SK-N-DZ (cell line): Measurements from ENCODE around the gene USP26.
"Not testable (repeated sequence)": the region's sequence is repeated elsewhere in the genome, so short reads cannot be mapped to it uniquely, and the experiment has no call there.

ENCODE experiments used
- DNase-seq: peaks from one replicate; pipeline ENCODE4 v3.0.0-alpha.2; 2015; ENCODE audit warnings: low spot score

USP26 gene

DNA sequence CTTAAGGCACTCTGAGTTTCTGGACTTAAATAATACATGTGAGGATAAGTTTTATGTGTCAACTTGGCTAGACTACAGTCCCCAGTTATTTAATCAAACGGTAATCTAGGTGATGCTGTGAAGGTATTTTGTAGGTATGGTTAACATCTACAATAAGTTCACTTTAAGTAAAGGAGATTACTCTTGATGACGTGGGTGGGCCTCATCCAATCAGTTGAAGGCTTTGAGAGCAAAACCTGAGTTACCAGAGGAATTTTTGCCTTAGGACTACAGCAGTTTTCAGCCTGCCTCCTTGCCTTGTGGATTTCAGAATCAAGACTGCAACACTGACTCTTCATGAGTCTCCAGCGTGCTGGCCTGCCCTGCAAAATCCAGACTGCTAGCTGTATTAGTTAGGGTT is 78.7 kb downstream of the USP26 start:
- no peak for DNase-seq

DNA sequence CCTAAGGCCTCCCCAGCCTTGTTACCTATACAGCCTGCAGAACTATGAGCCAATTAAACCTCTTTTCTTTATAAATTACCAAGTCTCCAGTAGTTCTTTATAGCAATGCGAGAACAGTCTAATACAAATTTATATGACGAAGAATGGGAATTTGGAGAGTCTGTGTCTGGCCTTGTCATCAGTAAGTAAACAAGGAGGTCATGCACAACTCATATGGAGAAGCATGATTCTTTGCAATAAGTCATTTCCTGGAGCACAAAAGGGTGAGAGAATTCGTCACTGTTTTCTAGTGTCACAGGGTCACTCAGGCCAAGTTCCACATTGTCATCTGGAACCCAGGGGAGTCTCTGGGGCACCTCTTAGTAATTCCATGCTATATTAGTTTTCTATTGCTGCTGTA is 89.5 kb downstream of the USP26 start:
- DNase-seq: no peak

DNA sequence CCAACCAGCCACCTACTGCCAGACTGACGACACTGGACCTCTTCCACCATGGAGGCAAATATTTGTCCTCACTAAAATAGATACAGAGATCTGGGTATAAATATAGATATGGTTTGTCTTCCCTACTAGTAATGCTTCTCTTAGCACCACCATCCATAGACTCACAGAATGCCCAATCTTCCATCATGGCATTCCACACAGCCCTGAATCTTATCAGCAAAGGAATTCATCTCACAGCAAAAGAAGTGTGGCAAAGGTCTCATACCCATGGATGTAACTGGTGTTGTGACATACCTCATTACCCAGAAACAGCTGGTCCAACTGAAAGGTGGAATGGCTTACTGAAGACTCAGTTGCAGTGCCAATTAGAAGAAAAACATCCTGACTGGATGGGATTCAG is 91.3 kb downstream of the USP26 start:
- DNase-seq: no peak

DNA sequence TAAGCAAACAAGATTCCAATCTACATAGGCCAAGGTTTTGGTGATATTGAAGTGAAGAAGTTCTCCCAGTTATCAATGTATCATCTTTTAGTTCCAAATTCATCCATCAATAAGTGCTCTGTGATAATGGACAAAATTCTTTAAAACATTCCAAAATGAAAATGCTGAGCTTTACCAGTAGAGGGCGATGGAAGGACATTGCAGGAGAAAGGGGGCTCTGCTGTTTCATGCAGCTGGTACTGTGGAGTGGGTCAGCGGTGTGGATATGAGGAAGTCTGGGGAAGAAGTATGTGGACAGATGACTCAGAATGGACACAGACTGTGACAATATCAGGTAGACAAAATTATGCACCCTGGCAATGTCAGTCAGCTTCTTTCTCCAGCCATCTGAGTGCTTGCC is 91.9 kb downstream of the USP26 start:
- DNase-seq: peak; percentile 5

DNA sequence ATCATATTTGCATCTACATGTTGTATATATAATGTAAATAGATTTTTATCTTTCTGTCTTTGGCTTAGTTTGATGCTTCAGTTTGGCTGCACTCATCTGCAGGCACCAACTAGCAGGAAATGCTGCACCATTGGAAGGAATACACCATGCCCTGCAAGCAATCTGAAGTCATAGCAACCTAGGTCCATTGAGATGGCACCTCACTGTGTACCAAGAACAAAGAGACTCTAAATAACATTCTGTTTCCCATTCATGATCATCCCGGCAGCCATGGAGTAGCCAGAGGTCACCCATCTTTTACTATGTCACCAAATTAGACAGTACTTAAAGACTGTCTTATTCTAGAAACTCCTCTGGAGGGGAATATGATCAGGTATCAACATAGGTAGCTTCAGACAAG is 97.7 kb downstream of the USP26 start:
- no peak for DNase-seq

DNA sequence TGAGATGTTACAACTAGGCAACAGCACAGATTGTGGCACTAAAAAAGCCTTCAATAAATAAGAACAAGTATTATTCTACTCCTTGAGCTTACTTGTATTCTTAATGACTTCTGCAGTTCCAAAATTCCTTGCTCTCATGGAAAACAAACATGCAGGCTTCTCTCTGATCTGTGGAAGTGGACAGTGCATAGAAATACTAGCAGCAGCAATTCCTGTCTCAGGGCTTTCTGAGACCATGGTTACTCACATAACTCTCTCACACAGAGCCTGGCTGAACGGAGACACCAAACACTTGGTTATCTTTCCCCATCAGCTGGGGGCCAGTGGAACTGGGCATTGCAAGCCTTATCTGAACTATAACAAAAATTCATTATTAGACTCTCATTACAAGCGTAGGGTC is 106.1 kb downstream of the USP26 start:
- DNase-seq: no peak

DNA sequence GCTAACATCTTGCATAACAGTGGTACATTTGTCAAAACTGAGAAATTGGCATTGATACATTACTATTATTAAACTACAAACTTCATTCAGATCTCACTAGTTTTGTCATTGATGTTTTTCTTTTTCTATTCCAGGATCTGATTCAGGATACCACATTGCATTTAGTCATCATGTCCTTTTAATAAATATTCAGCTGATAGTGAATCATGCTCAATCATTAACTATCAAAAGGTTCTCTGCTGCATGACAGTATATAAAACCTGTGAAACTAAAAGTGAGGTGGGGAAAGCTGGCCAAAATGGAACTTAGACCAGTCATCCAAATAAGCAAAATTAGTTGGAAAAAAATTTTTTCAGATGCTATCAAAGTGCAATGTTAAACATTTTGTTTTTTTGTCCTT is 110.4 kb downstream of the USP26 start:
- DNase-seq: no peak

DNA sequence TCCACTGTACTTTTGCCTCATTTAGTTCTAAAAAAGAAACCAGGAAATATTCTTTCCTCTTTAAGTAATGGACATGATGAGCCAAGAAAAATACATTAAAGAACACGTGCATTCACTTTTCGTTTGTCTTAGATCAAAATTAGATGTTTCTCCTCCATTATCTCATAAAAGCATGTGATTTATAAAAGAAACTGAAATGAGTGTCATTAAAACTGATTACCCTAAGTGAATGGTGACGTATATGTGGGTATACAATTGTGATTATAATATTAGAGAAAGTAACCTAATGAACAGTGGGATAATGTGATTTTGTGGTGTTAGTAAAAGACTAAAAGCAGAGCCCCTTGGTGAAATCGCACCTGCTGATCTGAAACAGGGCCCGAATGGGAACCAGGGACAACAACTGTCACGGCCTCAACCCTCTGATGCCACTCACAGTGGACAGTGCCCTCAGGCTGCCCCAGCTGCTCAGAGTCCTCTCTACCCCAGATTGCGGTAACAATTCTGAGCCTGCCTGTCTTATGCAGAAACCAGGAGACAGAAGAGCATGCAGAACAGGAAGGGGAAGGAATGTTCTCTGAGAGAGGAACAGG is 112.8 kb downstream of the USP26 start:
- peak; percentile 9 for DNase-seq

DNA sequence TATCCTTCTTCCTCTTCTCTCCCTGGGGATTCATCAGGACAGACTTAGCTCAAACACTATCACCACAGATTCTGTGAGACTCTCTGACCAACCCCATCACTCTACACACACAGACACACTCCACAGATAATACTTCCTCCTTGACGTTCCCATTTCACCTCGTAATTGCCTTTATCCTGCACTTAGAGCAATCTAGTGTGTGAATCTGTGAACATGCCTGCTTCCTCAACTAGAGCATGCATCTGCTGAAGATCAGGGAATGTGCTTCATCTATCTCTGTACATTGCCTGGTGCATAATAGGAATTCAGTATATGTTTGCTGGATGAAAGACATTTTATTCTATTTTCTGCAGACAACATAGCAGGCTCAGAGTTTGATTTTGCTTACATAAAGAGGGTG is 113.4 kb downstream of the USP26 start:
- DNase-seq: peak; percentile 4

DNA sequence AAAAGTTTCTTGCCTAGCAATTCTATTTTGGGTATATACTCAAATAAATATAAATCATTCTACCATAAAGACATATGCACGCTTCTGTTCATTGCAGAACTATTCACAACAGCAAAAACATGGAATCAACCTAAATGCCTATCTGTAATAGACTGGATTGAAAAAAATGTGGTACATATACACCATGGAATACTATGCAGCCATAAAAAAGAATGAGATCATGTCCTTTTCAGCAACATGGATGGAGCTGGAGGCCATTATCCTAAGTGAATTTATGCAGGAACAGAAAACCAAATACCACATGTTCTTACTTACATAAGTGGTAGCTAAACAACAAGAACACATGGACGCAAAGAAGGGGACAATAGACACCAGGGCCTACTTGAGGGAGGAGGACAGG is 116.9 kb downstream of the USP26 start:
- not testable (repeated sequence) for DNase-seq
